H9 (cell line): ENCODE measurements around the gene TMED5. TPM values are rescaled to one million over a fixed set of nuclear protein-coding genes. Genes with fewer than 3 reads are reported as not detected.

Experiments
- DNase-seq: peaks from one replicate; pipeline ENCODE4 v3.0.0-alpha.2; 2017
- H2AFZ ChIP-seq: one replicate; pipeline ENCODE4 v1.6.1; 2013; ENCODE audit warnings: mild to moderate bottlenecking, low read length, control low read depth, moderate library complexity
- H2AK5ac ChIP-seq: 2 replicates; pipeline ENCODE4 v1.6.1; 2013; ENCODE audit warnings: low read length, control low read depth, mixed read lengths; ENCODE audit not compliant: insufficient read length
- H2BK120ac ChIP-seq: one replicate; pipeline ENCODE4 v1.6.1; 2013; ENCODE audit warnings: low read depth, mild to moderate bottlenecking, low read length, control low read depth, inconsistent platforms; ENCODE audit not compliant: poor library complexity, severe bottlenecking
- H2BK12ac ChIP-seq: 2 replicates; pipeline ENCODE4 v1.6.1; 2013; ENCODE audit warnings: low read length, control low read depth, mixed read lengths, low read depth; ENCODE audit not compliant: insufficient read length
- H2BK15ac ChIP-seq: 2 replicates; pipeline ENCODE4 v1.6.1; 2013; ENCODE audit warnings: low read depth, low read length, control low read depth
- H2BK20ac ChIP-seq: one replicate; pipeline ENCODE4 v1.6.1; 2013; ENCODE audit warnings: low read depth, mild to moderate bottlenecking, low read length, control low read depth, inconsistent platforms; ENCODE audit not compliant: poor library complexity, severe bottlenecking
- H2BK5ac ChIP-seq: 2 replicates; pipeline ENCODE4 v1.6.1; 2013; ENCODE audit warnings: low read length, control low read depth, mixed read lengths; ENCODE audit not compliant: insufficient read length
- H3K14ac ChIP-seq: 2 replicates; pipeline ENCODE4 v1.6.1; 2013; ENCODE audit warnings: low read length, control low read depth; ENCODE audit not compliant: insufficient read depth
- H3K18ac ChIP-seq: 2 replicates; pipeline ENCODE4 v1.6.1; 2013; ENCODE audit warnings: low read depth, mild to moderate bottlenecking, mixed read lengths, low read length, control low read depth; ENCODE audit not compliant: insufficient read length
- H3K23ac ChIP-seq: 2 replicates; pipeline ENCODE4 v1.6.1; 2013; ENCODE audit warnings: low read length, control low read depth, mixed read lengths, low read depth; ENCODE audit not compliant: insufficient read length
- H3K23me2 ChIP-seq: 2 replicates; pipeline ENCODE4 v1.6.1; 2013; ENCODE audit warnings: low read depth, mild to moderate bottlenecking, mixed read lengths, low read length, control low read depth; ENCODE audit not compliant: insufficient read length, poor library complexity, severe bottlenecking
- H3K27ac ChIP-seq: 2 replicates; pipeline ENCODE4 v1.5.1; 2013; ENCODE audit warnings: low read length, control low read depth, mixed read lengths, low read depth; ENCODE audit not compliant: insufficient read length
- H3K27me3 ChIP-seq: 2 replicates; pipeline ENCODE4 v1.6.1; 2013; ENCODE audit warnings: low read length, control low read depth, inconsistent platforms; ENCODE audit not compliant: insufficient read depth
- H3K4ac ChIP-seq: 2 replicates; pipeline ENCODE4 v1.6.1; 2013; ENCODE audit warnings: low read depth, mild to moderate bottlenecking, control low read depth, inconsistent platforms, low read length, moderate library complexity
- H3K4me1 ChIP-seq: 2 replicates; pipeline ENCODE4 v1.6.1; 2013; ENCODE audit warnings: low read length, control low read depth, inconsistent platforms; ENCODE audit not compliant: insufficient read depth
- H3K4me2 ChIP-seq: 2 replicates; pipeline ENCODE4 v1.6.1; 2013; ENCODE audit warnings: low read length, control low read depth, mixed read lengths; ENCODE audit not compliant: insufficient read length, insufficient read depth
- H3K56ac ChIP-seq: 2 replicates; pipeline ENCODE4 v1.6.1; 2013; ENCODE audit warnings: low read depth, mild to moderate bottlenecking, mixed read lengths, low read length, control low read depth; ENCODE audit not compliant: insufficient read length
- H3K79me1 ChIP-seq: 2 replicates; pipeline ENCODE4 v1.6.1; 2013; ENCODE audit warnings: low read depth, mild to moderate bottlenecking, moderate library complexity, low read length, control low read depth, inconsistent platforms; ENCODE audit not compliant: insufficient read depth, poor library complexity, severe bottlenecking
- H3K79me2 ChIP-seq: 2 replicates; pipeline ENCODE4 v1.6.1; 2013; ENCODE audit warnings: low read length, control low read depth, inconsistent platforms; ENCODE audit not compliant: insufficient read depth
- H3K9ac ChIP-seq: 2 replicates; pipeline ENCODE4 v1.6.1; 2013; ENCODE audit warnings: low read length, control low read depth, mixed read lengths; ENCODE audit not compliant: insufficient read length; ENCODE audit errors: extremely low read depth
- H3K9me3 ChIP-seq: one replicate; pipeline ENCODE4 v1.6.1; 2013; ENCODE audit warnings: low read depth, low read length, inconsistent platforms; ENCODE audit not compliant: control insufficient read depth
- H3T11ph ChIP-seq: one replicate; pipeline ENCODE4 v1.6.1; 2013; ENCODE audit warnings: mild to moderate bottlenecking, low read length, control low read depth, inconsistent platforms
- H4K20me1 ChIP-seq: one replicate; pipeline ENCODE4 v1.6.1; 2013; ENCODE audit not compliant: control insufficient read depth, insufficient read length, insufficient read depth
- H4K5ac ChIP-seq: 2 replicates; pipeline ENCODE4 v1.6.1; 2013; ENCODE audit warnings: low read depth, mild to moderate bottlenecking, mixed read lengths, low read length, control low read depth; ENCODE audit not compliant: insufficient read length
- H4K8ac ChIP-seq: replicated peaks from 2 replicates; pipeline ENCODE4 v1.6.1; 2013; ENCODE audit warnings: low read length, control low read depth, mixed read lengths, low read depth; ENCODE audit not compliant: insufficient read length
- H4K91ac ChIP-seq: 2 replicates; pipeline ENCODE4 v1.6.1; 2013; ENCODE audit warnings: low read depth, mild to moderate bottlenecking, moderate library complexity, mixed read lengths, low read length, control low read depth; ENCODE audit not compliant: insufficient read length
- H3K27ac Mint-ChIP-seq, 3 experiments: 2 replicates in 2 of 3; 3 replicates in 1 of 3; pipeline ENCODE4 v1.8.0; 2020 to 2021; ENCODE audit warnings: mixed read lengths in 3 of 3, mild to moderate bottlenecking in 1 of 3, moderate library complexity in 1 of 3
- H3K27me3 Mint-ChIP-seq: 2 replicates; pipeline ENCODE4 v1.8.0; 2021; ENCODE audit warnings: low read depth, mild to moderate bottlenecking, moderate library complexity, mixed read lengths
- H3K36me3 Mint-ChIP-seq, 3 experiments: 2 replicates in 2 of 3; 3 replicates in 1 of 3; pipeline ENCODE4 v1.8.0; 2020 to 2021; ENCODE audit warnings: low read depth in 3 of 3, mixed read lengths in 3 of 3; ENCODE audit not compliant: insufficient read depth in 1 of 3
- H3K4me1 Mint-ChIP-seq, 2 experiments: 2 replicates each; pipeline ENCODE4 v1.8.0; 2020; ENCODE audit warnings: mixed read lengths in 2 of 2
- H3K4me3 Mint-ChIP-seq, 2 experiments: 2 replicates in 1 of 2; 3 replicates in 1 of 2; pipeline ENCODE4 v1.8.0; 2020 to 2021; ENCODE audit warnings: mild to moderate bottlenecking in 2 of 2, mixed read lengths in 2 of 2, moderate library complexity in 1 of 2
- H3K9me3 Mint-ChIP-seq, 2 experiments: 2 replicates in 1 of 2; 3 replicates in 1 of 2; pipeline ENCODE4 v1.8.0; 2020; ENCODE audit warnings: mild to moderate bottlenecking in 2 of 2, mixed read lengths in 2 of 2, moderate library complexity in 1 of 2
- CTCF ChIP-seq: fragments of 200-600 bp; sonication (generic); conservative IDR thresholded peaks from 3 replicates; pipeline ENCODE4 v1.8.0; 2021; ENCODE audit warnings: antibody characterized with exemption, mild to moderate bottlenecking
- WGBS: extraction: QIAGEN DNeasy Blood & Tissue Kit; methylation state at CpG from one replicate; pipeline ENCODE4 v1.1.7; 2013; ENCODE audit warnings: missing lambda C conversion rate, low lambda C conversion rate, mixed read lengths; ENCODE audit not compliant: insufficient read length; ENCODE audit errors: extremely low coverage; 5-methylcytosine and 5-hydroxymethylcytosine counted together
- total RNA-seq: library from RNA; stranded (reverse); gene quantifications from 2 replicates; pipeline ENCODE4 v1.2.1, GENCODE V29; 2021

TMED5 gene
- total RNA-seq, 1 experiment from 2014 or later, result 35.0 TPM

DNA sequence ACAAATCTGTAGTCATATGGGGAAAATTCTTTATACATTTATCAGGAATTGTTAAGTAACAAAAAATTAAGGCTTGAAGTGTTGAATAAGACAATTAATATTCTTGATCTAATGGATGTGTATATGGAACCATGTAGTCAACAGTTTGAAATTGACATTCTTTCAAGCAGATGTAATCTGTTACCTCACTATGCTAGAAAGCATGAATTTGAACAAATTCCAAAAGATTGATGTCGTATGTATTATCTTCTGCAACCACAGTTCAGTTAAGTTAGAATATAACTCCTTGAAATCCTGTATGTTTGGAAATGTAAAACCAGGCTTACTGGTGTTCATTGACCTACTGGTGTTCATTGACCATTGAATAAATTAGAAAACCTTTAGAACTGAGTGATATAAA, 16.4 kb upstream of the TMED5 start:
- Histone ChIP-seq H4K91ac (no peak overlapping the region), H2BK12ac (no peak overlapping the region), H3K4me2 (no peak overlapping the region), H4K20me1 (no peaks in the 10 kb centered on the region), H2AK5ac (no peak overlapping the region), H3K27me3 (no peaks in the 10 kb centered on the region), H3K27ac (no peak overlapping the region), H2AFZ (no peak overlapping the region), H3K56ac (no peak overlapping the region), H2BK120ac (no peak overlapping the region), H4K8ac (no peak overlapping the region), H3K14ac (no peak overlapping the region), H4K5ac (no peak overlapping the region), H3T11ph (no peak overlapping the region), H3K4ac (no peak overlapping the region), H3K4me1 (no peaks in the 10 kb centered on the region), H2BK15ac (no peak overlapping the region), H3K23ac (no peak overlapping the region), H3K23me2 (no peaks in the 10 kb centered on the region), H3K9ac (no peak overlapping the region), H3K79me2 (no peaks in the 10 kb centered on the region), H3K79me1 (no peaks in the 10 kb centered on the region), H2BK20ac (no peak overlapping the region), H2BK5ac (no peak overlapping the region), H3K9me3 (no peaks in the 10 kb centered on the region), H3K18ac (no peak overlapping the region)
- Mint-ChIP-seq H3K4me3 (no peak overlapping the region), H3K36me3 (peaks cover 17 to 43% (median 43%) of the 10 kb centered on the region in 3 experiments), H3K27ac (no peak overlapping the region), H3K27me3 (no peaks in the 10 kb centered on the region), H3K4me1 (no peaks in the 10 kb centered on the region), H3K9me3 (no peaks in the 10 kb centered on the region)
- no CpG with 5 or more reads among the region's 1 CpG for WGBS
- DNase-seq, result no peak
- no peak for TF ChIP-seq CTCF
